DOHH2 (cell line): Measurements from ENCODE around the gene SLC5A3.

Experiments
- EZH2phosphoT487 ChIP-seq: fragments of 200-600 bp; sonication (generic); IDR thresholded peaks from 2 replicates; pipeline ENCODE4 v1.6.1; 2017; ENCODE audit warnings: borderline replicate concordance, mild to moderate bottlenecking, antibody characterized with exemption, low read length, moderate library complexity, mixed read lengths
- TF ChIP-seq, protein P1 (sequence below): fragments of 200-600 bp; sonication (generic); IDR thresholded peaks from one replicate; pipeline ENCODE4 v1.5.1; 2014; ENCODE audit warnings: antibody characterized with exemption, mild to moderate bottlenecking, low read depth, low read length; ENCODE audit not compliant: poor library complexity, severe bottlenecking

DNA sequence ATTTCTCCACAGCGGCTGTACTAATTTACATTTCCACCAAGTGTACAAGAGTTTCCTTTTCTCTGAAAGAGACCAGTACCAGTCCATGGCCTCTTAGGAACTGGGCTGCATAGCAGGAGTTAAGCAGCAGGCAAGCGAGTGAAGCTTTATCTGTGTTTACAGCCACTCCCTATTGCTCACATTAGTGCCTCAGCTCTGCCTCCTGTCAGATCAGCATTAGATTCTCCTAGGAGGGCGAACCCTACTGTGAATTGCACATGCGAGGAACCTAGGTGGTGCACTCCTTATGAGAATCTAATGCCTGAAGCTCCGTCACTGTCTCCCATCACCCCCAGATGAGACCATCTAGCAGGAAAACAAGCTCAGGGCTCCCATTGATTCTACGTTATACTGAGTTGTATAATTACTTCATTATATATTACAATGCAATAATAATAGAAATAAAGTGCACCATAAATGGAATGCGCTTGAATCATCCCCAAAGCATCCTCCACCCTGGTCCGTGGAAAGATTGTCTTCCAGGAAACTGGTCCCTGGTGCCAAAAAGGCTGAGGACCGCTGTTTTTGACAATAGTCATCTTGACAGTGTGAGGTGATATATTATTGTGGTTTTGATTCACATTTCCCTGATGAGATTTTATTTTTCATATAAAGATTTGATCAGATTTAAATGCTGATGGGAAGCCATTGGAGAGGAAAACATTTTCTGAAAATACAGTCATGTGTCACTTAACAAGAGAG lies 45.5 kb upstream of the SLC5A3 start:
- TF ChIP-seq, protein P1, sequence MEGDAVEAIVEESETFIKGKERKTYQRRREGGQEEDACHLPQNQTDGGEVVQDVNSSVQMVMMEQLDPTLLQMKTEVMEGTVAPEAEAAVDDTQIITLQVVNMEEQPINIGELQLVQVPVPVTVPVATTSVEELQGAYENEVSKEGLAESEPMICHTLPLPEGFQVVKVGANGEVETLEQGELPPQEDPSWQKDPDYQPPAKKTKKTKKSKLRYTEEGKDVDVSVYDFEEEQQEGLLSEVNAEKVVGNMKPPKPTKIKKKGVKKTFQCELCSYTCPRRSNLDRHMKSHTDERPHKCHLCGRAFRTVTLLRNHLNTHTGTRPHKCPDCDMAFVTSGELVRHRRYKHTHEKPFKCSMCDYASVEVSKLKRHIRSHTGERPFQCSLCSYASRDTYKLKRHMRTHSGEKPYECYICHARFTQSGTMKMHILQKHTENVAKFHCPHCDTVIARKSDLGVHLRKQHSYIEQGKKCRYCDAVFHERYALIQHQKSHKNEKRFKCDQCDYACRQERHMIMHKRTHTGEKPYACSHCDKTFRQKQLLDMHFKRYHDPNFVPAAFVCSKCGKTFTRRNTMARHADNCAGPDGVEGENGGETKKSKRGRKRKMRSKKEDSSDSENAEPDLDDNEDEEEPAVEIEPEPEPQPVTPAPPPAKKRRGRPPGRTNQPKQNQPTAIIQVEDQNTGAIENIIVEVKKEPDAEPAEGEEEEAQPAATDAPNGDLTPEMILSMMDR = no peak
- no peak for TF ChIP-seq EZH2phosphoT487
